HG03159 (cell line): ENCODE measurements around the gene SLC26A3.

Source experiments
- ATAC-seq: cut with Tn5 transposase; IDR thresholded peaks from one replicate; pipeline ENCODE4 v1.9.1; 2021; ENCODE audit warnings: mild to moderate bottlenecking, moderate library complexity; ENCODE audit not compliant: unreplicated experiment

Gene SLC26A3

DNA sequence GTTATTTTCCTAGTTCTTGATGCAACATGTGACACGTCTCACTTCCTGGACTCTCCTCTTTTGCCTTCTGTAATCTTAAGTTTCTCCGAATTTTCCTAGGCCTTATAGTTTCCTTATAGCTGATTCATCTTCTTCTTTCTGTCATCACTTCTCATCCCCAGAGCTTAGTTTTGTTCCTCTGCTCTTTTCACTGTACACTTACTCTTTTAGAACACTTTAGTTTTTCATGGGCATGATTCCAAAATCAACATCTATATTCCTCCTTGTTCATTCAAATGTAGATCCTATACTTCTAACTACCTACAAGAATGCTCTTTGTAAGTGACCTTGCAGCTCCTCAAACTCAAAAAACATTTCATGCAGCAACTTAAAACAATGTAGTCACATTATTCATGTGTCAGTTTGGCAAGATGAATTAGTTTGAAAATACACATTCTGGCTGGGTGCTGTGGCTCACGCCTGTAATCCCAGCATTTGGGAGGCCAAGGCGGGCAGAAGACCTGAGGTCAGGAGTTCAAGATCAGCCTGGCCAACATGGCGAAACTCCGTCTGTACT is 13.1 kb upstream of the SLC26A3 start:
- no peak for ATAC-seq

DNA sequence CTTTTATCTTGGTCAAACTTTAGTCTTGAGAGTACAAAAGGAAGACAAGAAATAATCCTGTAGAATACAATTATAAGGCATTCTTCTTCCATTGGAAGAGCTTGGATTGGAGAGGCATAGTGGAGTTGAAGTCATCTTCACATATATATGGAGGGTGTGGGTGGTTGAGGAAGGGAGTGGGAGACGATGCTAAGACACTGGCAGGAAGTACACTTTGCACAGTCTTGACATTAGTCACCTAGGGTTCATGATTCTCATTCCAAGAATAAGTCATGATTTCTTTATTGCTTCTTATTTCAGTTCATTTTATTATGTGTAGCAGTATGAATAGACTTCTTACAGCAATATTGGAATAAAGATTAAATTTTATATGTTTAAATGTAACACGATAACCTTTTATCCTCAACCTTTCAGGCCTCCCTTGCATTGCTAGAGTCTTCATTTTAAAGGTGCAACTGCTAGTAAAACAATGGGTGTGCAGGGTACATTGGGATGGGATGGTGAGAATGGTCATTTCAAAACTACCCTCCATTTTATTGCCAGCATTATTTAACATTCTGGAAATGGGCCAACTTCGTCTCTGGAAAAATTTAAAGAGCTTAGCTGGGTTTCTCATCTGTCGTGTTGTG is 12.3 kb upstream of the SLC26A3 start:
- no peak for ATAC-seq

DNA sequence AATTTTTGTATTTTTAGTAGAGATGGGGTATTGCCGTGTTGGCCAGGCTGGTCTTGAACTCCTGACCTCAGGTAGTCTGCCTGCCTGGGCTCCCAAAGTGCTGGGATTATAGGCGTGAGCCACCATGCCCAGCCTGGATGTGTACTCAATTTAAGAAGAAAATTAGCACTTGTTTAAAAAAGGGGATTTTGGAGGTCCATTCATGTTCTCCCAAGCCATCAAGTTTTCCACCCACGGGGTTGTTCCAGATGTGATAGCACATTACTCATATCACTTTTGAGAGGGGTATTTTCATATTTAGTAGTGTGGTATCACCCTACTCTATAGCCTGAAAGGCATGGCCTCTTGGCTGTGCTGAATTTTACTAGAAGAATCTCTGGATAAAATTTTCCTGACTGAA is 10.5 kb upstream of the SLC26A3 start:
- ATAC-seq: no peak

DNA sequence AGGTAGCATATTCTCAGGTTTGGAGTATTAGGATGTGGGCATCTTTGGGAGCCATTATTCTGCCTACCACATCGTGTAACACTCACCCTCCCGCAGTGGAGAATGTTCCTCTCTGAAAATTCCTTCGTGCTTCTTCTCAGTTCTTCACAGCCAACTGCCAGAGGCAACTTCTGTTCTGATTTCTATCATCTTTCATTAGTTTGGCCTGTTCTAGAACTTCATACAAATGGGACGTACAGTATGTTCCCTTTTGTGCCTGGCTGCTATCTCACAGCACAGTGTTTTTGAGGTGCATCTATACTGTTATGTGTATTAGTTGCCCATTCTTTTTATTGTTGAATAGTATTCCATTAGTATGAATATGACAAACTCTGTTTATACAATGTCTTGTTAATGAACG is 8.9 kb upstream of the SLC26A3 start:
- ATAC-seq: no peak

DNA sequence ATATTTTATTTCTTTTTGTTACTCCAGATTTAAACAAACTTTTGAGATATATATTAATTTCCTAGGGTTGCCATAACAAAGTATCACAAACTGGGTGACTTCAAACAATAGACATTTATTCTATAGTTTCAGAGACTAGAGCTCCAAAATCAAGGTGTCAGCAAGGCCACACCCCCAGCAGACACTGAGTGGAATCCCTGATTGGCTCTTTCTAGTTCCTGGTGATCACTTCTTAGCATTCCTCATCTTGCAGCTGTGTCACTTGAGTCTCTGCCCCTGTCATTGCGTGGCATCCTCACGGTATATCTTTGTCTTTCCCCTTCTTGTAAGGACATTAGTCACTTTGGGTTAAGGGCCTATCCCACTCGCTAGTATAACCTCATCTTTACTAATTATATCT is 7.6 kb upstream of the SLC26A3 start:
- no peak for ATAC-seq

DNA sequence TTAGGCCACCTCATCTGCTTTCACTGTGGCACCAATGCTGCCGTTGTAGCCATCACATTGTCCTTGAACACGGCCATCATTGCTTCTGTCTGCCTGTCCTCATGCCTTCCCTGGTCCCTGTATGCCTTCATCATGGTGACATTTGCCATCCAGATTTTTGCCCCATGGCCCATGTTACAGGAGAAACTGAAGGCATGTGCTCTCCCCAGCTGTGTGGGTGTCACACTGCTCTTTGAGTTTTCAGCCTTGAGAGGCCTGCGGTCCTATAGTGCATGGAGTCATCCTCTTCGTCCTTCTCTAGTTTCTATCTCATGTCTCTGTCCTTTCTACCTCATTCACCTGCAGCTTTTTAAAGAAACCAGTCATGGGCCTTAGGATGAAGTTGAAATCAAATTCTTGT is 6.2 kb upstream of the SLC26A3 start:
- ATAC-seq: no peak

DNA sequence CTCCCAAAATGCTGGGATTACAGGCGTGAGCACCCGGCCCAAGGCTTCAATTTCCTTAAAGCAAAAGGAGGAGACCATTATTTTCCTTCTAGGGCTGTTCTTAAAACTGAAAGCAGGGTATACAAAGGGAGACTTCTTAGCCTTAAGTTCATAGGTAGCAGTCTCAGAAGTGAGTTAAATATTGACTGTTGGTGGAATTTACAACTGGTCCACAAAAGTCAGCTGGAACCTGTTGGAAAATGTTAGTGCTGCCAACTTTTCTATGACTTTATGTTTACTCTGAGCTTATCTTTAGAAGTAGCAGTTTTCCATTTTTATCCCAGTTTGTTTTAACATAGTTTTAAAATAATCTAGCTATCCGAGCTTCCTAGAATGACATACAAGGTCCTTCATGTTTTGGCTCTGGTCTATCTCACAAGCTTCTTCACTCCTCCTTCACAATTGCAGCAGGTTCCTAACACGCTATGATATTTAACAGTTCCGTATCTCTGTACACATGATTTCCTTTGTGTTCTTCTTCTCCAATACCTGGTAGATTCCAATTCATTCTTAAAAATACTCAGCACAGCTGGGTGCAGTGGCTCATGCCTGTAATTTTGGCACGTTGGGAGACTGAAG is 3.3 kb downstream of the SLC26A3 start:
- no peak for ATAC-seq

DNA sequence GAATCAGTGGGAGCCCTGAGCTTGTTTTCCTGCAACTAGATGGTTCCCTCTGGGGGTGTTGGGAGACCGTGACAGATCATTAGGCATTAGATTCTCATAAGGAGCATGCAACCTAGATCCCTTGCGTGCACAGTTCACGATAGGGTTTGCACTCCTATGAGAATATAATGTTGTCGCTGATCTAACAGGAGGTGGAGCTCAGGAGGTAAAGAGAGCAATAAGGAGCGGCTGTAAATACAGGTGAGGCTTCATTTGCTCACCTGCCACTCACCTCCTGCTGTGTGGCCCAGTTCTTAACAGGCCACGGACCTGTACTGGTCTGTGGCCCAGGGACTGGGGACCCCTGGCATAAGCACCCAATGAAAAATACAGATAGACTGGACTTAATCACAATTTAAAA is 10.7 kb downstream of the SLC26A3 start:
- no peak for ATAC-seq

DNA sequence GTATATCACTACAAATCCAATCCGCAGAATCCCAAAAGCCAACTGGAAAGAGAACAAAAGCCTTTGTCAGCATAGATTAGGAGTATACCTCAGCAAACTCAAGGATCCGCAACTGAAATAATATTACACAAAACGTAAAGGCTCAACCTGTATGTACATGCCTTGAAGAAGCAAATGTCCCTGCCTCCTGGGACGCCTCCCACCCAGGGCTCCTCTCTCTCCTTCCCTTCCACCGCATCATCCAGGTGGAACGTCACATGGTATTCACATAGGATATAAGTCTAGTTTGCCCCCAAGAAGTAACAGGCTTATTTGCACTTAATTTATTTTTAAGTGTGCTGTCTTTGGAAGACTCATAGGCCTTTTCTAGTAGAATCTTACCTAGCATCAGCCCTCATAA is 13.4 kb downstream of the SLC26A3 start:
- no peak for ATAC-seq

DNA sequence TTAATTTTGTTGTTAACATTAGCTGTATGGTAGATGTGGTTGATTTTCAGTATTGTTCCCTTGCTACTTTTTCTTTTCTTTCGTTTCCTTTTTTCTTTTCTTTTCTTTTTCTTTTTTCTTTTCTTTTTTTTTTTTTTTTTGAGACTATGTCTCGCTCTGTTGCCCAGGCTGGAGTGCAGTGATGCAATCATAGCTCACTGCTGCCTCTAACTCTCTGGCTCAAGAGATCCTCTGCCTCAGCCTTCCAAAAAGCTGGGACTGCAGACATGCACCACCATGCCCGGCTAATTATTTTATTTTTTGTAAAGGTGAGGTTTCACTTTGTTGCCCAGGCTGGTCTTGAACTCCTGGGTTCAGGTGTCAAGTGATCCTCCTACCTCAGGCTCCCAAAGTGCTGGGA is 14.4 kb downstream of the SLC26A3 start:
- ATAC-seq: no peak

DNA sequence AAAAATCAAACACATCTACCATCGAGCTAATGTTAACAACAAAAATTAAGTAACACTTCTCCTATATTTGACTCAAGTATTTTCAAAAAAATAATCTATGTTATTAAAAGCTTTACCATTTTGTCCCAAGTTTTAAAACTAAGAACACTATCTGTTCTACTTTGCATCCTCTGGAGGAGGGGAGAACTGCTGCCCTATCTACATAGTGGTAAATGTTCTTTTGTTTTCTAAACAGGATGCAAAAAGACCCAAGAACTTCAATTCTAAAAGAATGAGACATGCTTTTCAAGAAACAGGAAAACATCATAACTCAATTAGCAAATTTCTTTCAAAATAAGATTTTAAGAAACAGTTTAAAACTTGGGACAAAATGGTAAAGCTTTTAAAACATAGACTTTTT is 14.8 kb downstream of the SLC26A3 start:
- ATAC-seq: no peak

DNA sequence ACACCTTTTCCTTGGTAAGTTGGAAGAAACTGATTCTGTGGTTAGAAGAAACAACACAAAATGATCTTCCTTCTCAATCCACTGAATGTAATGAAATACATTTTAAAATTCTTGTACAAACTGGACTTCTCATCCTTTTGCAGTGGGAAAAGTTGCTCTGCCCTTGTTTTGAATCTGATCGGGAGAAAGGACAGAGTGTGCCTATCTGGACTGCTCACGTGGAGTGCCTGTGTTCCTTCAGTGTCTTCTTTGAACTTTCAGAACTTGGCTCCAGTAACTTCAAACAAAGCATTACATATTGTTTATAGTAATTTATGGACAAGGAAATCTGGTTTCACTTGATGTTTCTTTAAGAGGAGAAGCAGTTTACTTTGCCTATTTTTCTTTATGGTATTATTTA is 17.1 kb downstream of the SLC26A3 start:
- no peak for ATAC-seq

DNA sequence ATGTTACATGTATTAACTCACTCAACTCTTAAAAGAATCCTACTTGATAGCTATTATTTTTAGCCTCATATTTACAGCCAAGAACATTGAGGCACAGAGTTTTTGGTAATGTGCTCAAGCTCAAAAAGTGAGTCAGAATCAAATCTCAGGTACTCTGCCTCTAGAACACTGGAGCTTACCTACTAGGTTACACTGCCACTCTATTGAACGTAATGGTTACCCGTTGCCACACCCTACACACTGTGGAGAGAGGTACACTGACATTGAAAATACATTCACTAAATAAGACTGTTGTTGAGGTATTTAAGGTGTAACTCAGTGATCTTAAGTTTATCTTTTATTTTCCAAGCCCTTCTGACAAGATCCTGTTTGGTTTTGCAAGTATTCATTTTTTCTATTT is 17.9 kb downstream of the SLC26A3 start:
- no peak for ATAC-seq

DNA sequence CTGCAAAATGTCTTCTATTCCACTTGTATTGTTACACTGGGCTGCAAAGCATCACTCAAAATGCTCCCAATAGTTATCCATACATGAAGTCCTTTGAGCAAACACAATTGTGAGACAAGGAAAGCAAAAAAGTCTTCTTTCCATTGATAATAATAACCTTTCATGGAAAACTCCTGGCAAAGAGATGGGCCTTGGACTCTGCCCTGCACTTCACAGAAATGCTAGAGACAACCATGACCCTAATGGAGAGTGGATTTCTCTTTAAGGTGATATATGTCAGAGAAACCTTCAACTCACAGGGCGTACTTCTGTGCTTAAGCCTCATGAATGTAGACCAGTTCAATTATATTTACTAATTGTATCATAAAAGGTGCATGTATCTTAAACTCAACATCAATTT is 19.4 kb downstream of the SLC26A3 start:
- no peak for ATAC-seq

DNA sequence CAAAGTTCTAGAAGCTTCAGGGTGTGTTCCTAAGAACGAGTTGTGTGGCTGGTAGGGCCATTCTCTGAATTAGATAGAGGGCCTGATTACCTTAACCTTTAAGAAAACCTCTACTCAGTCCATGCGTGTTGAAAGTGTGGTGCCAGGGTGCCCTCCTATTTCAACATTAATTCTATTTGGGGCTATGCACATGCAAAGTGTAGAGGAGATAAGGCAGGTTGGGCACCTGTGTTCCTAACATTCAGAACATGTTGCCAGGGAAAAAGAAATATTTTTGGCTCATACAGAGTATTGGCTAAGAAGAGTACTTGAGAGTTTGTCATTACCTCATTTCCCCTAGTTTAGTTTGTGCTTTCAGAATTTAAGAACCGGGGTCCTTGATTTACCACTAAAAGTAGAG is 20.6 kb downstream of the SLC26A3 start:
- no peak for ATAC-seq

DNA sequence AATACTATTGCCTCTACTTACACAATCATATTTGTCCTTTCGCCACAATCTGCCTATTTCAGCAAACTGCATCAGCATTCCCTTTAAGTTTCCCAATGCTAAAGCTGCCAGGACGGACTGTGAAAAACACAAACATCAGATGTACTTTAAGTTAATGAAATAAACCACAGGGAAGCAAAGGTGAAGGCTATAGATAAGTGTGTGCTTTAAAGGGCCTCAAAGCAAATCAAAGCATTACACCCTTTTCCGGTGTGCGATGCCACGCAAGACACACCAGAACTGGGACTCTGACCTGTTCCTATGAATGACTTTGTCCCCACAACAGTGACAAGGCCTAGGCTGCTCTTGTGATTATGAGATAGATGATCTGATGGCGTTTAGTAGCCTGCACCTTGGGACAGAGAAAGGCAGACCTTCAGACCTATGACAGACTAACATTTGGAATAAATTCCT is 23.4 kb downstream of the SLC26A3 start:
- no peak for ATAC-seq

DNA sequence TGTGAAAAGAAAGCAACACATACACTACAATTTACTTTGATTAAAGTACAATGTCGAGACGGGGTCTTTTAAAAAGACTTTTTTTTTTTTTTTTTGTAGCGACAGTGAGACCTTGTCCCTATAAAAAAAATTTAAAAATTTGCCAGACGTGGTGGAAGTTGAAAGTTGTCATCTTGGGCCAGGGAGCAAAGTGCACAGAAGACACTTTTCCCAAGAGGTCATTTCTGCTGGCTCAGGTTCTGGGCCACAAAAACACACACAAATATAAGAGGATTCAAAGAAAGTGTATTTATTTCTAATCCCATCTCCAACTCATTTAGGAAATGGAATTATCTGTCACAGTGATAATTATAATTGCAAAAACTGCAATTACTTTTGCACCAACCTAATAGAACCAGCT is 24.7 kb downstream of the SLC26A3 start:
- no peak for ATAC-seq

DNA sequence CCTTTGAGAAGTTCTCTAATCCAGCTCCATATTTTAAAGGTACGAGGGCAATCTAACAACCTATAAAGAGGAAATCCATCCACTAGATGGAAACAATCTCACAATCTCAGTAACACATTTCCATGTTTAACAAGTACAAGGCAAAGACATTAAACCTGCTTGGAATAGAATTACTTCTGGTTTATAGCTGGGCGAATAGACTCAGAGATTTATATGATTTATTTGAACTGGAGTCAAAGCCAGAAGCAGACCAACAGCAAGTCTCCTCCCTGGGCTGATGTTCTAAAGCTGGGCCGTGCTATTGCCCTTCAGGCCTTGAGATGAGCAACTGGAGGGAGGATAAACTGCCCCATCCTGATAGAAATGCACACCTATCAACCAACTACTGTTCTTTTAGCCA is 25.3 kb downstream of the SLC26A3 start:
- ATAC-seq: no peak

DNA sequence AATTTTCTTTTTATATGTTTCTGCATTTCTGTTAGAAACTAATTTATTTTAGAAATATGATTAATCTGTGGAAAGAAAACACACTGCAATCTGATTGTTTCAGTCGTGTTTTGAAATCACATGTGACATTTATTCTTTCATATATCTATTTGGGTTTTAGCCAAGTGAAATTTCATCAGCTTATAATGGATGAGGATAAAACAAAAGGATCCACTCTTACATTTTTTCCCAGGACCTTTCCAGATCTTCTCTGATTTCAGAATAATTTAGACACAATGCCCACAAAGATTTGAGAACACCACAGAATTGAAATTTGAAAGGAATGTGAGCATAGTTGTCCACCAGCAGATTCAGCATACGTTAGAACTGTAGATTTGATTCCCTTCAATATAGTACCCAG is 30.0 kb downstream of the SLC26A3 start:
- ATAC-seq: no peak

DNA sequence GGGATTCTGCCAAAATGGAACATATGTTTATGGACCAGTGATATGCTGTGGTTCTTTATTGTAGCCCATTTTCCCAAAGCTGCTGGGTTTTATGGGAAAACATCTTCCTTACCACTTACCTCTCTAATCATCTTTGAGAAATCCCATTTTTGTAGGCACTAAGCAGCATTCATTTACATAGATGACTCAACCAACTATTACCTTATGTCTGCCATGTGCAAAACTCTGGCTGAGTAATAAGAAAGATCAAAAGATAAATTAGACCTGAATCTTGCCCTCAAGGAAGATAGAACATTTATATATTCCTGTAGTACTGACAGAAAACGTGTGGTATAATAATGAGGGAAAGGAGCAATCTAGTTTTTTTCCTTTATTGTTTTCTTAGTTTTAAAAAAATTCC is 34.8 kb downstream of the SLC26A3 start:
- ATAC-seq: no peak

DNA sequence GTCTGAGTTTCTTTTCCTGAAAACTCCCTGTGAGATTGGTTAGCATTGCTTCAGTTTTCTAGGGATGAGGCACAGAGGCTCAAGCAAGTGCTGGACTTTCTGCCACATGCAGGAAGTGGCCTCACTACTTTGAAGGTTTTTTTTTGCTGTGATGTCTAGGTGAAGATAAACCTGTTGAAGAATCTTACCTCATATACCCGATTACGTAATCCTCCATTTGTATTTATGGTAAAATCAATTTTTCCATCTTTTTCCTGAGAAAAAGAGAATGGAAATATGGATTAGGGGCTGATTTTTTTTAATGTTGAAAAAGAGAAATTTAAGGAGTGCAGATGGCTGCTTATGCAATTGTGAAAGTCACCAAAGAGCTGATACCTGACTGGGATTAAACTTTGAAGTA is 35.6 kb downstream of the SLC26A3 start:
- ATAC-seq: no peak

DNA sequence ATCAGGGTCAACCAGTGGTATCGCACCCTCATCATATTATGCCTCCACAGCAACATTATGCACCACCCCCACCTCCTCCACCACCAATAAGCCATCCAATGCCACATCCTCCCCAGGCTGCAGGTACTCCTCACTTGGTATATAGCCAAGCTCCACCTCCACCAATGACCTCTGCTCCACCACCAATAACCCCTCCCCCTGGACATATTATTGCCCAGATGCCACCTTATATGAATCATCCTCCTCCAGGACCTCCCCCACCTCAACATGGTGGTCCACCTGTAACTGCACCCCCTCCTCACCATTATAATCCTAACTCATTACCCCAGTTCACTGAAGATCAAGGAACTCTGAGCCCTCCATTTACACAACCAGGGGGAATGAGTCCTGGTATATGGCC is 44.4 kb downstream of the SLC26A3 start:
- no peak for ATAC-seq

DNA sequence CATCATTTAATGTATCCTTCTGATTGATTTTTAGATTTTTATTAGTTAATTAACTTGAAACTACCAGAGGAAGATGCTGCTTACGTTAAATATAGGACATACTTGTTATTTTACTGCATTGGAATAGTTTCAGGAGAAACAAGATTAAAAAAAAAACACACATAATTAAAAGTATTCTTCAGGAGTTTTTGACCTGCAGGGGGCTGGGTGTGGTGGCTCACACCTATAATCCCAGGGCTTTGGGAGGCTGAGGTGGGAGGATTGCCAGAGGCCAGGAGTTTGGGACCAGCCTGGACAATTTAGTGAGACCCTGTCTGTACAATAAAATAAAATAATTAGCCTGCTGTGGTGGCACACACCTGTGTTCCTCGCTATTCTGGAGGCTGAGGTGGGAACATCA is 48.4 kb downstream of the SLC26A3 start:
- no peak for ATAC-seq
